HCT116 (cell line): ENCODE results near the gene CXCR6. TPM values are rescaled to one million over a fixed set of nuclear protein-coding genes. Genes with fewer than 3 reads are reported as not detected.

Experiments
- ATAC-seq: fragments of 200-7000 bp; cut with Tn5 transposase; 2 replicates; pipeline ENCODE4 v1.9.1; 2020; ENCODE audit warnings: mild to moderate bottlenecking, moderate library complexity
- BruUV-seq: library from RNA; stranded (reverse); fragments of 400-500 nt; replicated peaks from 2 replicates; lab custom pipeline; 2021; lab: Mats Ljungman, UMichigan
- CTCF ChIA-PET: fragments of 300-600 bp; sonication (Branson Sonifier 250); formaldehyde crosslinking; loops from one replicate; lab custom pipeline; 2021; ENCODE audit warnings: antibody characterized with exemption; lab: Charles Lee
- POLR2A ChIA-PET: fragments of 300-600, 350-600 bp; sonication (Branson Sonifier 250); formaldehyde crosslinking; loops from one replicate; lab custom pipeline; 2021; ENCODE audit warnings: antibody characterized with exemption; lab: Charles Lee
- RAD21 ChIA-PET, 2 experiments: fragments of 300-600 bp; sonication (Branson Sonifier 250); formaldehyde crosslinking; loops; one replicate each; lab custom pipeline; 2023; ENCODE audit warnings: low total read pairs in 2 of 2; ENCODE audit not compliant: uncharacterized antibody in 2 of 2, unreplicated experiment in 2 of 2, low non-redundant PET in 1 of 2; lab: Charles Lee
- DNase-seq: peaks from one replicate; pipeline ENCODE4 v3.0.0-alpha.2; 2010; ENCODE audit warnings: low read depth, low spot score
- H2AFZ ChIP-seq: fragments of 200-600 bp; shearing (Covaris generic), sonication (generic); 2 replicates; pipeline ENCODE4 v1.6.1; 2017; ENCODE audit warnings: low read depth, mixed run types, mixed read lengths, antibody characterized with exemption, low read length; ENCODE audit not compliant: poor library complexity, severe bottlenecking
- H3K27ac ChIP-seq: 2 replicates; pipeline ENCODE4 v1.5.1; 2012; ENCODE audit warnings: low read depth, low read length
- H3K27me3 ChIP-seq: fragments of 200-600 bp; sonication (generic); 2 replicates; pipeline ENCODE4 v1.6.1; 2016; ENCODE audit warnings: mixed run types, low read length, mixed read lengths; ENCODE audit not compliant: insufficient read depth
- H3K36me3 ChIP-seq, 2 experiments: fragments of 200-500 bp in 1 of 2; fragments of 200-600 bp in 1 of 2; sonication (Bioruptor generic) in 1 of 2; sonication (generic) in 1 of 2; 2 replicates each; pipeline versions ENCODE4 v1.5.1 to v1.6.1; 2014 to 2016; ENCODE audit warnings: low read length in 2 of 2, inconsistent platforms in 1 of 2, mixed read lengths in 1 of 2, mixed run types in 1 of 2; ENCODE audit not compliant: insufficient read depth in 2 of 2, control insufficient read depth in 1 of 2
- H3K4me1 ChIP-seq, 2 experiments: fragments of 200-600 bp in 1 of 2; sonication (generic) in 1 of 2; 2 replicates each; pipeline versions ENCODE4 v1.5.1 to v1.6.1; 2012 to 2017; ENCODE audit warnings: low read length in 2 of 2, inconsistent platforms in 1 of 2, mild to moderate bottlenecking in 1 of 2, mixed read lengths in 1 of 2, mixed run types in 1 of 2, moderate library complexity in 1 of 2; ENCODE audit not compliant: insufficient read depth in 2 of 2, control insufficient read depth in 1 of 2
- H3K4me2 ChIP-seq: fragments of 200-600 bp; sonication (generic); 2 replicates; pipeline ENCODE4 v1.6.1; 2017; ENCODE audit warnings: mixed run types, low read length, mixed read lengths
- H3K4me3 ChIP-seq, 2 experiments: fragments of 200-600 bp in 1 of 2; sonication (generic) in 1 of 2; replicated peaks in 1 of 2; 2 replicates each; pipeline ENCODE4 v1.5.1; 2011 to 2016; ENCODE audit warnings: low read length in 2 of 2, control low read depth in 1 of 2, low read depth in 1 of 2, mild to moderate bottlenecking in 1 of 2, mixed read lengths in 1 of 2, mixed run types in 1 of 2
- H3K79me2 ChIP-seq: fragments of 200-600 bp; sonication (generic); 2 replicates; pipeline ENCODE4 v1.6.1; 2017; ENCODE audit warnings: mild to moderate bottlenecking, mixed run types, low read length, moderate library complexity, mixed read lengths; ENCODE audit not compliant: insufficient read depth
- H3K9ac ChIP-seq: fragments of 200-600 bp; sonication (generic); 2 replicates; pipeline ENCODE4 v1.6.1; 2016; ENCODE audit warnings: low read length, mixed read lengths
- H3K9me2 ChIP-seq: fragments of 200-600 bp; sonication (generic), shearing (Covaris generic); 2 replicates; pipeline ENCODE4 v1.6.1; 2017; ENCODE audit warnings: mixed run types, mild to moderate bottlenecking, moderate library complexity; ENCODE audit not compliant: insufficient read depth
- H3K9me3 ChIP-seq, 2 experiments: fragments of 200-500 bp in 1 of 2; fragments of 200-600 bp in 1 of 2; sonication (Bioruptor generic) in 1 of 2; sonication (generic) in 1 of 2; 2 replicates each; pipeline ENCODE4 v1.6.1; 2014 to 2017; ENCODE audit warnings: low read length in 2 of 2, mixed read lengths in 2 of 2, inconsistent platforms in 1 of 2, low read depth in 1 of 2, mild to moderate bottlenecking in 1 of 2, mixed run types in 1 of 2, moderate library complexity in 1 of 2; ENCODE audit not compliant: control insufficient read depth in 1 of 2, insufficient read depth in 1 of 2
- H4K20me1 ChIP-seq: fragments of 200-600 bp; sonication (generic), shearing (Covaris generic); 2 replicates; pipeline ENCODE4 v1.6.1; 2017; ENCODE audit warnings: mixed run types, mild to moderate bottlenecking, moderate library complexity; ENCODE audit not compliant: insufficient read depth
- ELF1 ChIP-seq: IDR thresholded peaks from 2 replicates; pipeline ENCODE4 v1.6.1; 2012; ENCODE audit warnings: low read depth, borderline replicate concordance
- JUND ChIP-seq: IDR thresholded peaks from 2 replicates; pipeline ENCODE4 v1.6.1; 2012
- POLR2A ChIP-seq: IDR thresholded peaks from 2 replicates; pipeline ENCODE4 v1.7.0; 2011; ENCODE audit warnings: borderline replicate concordance; ENCODE audit not compliant: insufficient read depth, insufficient read length; ENCODE audit errors: extremely low read depth
- POLR2AphosphoS5 ChIP-seq: IDR thresholded peaks from 2 replicates; pipeline ENCODE4 v1.6.1; 2011; ENCODE audit warnings: mild to moderate bottlenecking, low read depth, low read length, moderate library complexity
- TCF7L2 ChIP-seq: IDR thresholded peaks from 2 replicates; pipeline ENCODE4 v1.7.0; 2011; ENCODE audit warnings: borderline replicate concordance, inconsistent platforms; ENCODE audit not compliant: insufficient read depth, insufficient read length; ENCODE audit errors: extremely low read depth
- ZNF274 ChIP-seq: fragments of 200-500 bp; sonication (Bioruptor generic); IDR thresholded peaks from 2 replicates; pipeline ENCODE4 v1.6.1; 2014; ENCODE audit warnings: mild to moderate bottlenecking, low read depth, low read length, inconsistent platforms
- intact Hi-C: fragments of 100-400 bp; cut with micrococcal nuclease; formaldehyde crosslinking; loops from 2 replicates; pipeline ENCODE4 v1.10.0; 2022
- total RNA-seq: library from RNA; stranded (reverse); gene quantifications from one replicate; pipeline ENCODE4 v1.2.1, GENCODE V29; 2021; ENCODE audit not compliant: unreplicated experiment
- TF ChIP-seq, protein P1 (sequence below): IDR thresholded peaks from 2 replicates; pipeline ENCODE4 v1.6.1; 2011; ENCODE audit warnings: mild to moderate bottlenecking, low read length, moderate library complexity; ENCODE audit not compliant: insufficient replicate concordance; ENCODE audit errors: extremely low read depth
- TF ChIP-seq, protein P2 (sequence below): IDR thresholded peaks from 2 replicates; pipeline ENCODE4 v1.6.1; 2012
- TF ChIP-seq, protein P3 (sequence below), 3 experiments: fragments of 200-600 bp in 1 of 3; sonication (generic) in 1 of 3; IDR thresholded peaks in 2 of 3; conservative IDR thresholded peaks in 1 of 3; 2 replicates each; pipeline ENCODE4 v1.5.1; 2012 to 2017; ENCODE audit warnings: low read depth in 2 of 3, low read length in 2 of 3, antibody characterized with exemption in 1 of 3, borderline replicate concordance in 1 of 3, control low read depth in 1 of 3, mild to moderate bottlenecking in 1 of 3, mixed read lengths in 1 of 3, mixed run types in 1 of 3, moderate library complexity in 1 of 3; ENCODE audit not compliant: insufficient read depth in 1 of 3

CXCR6 gene
- total RNA-seq, 1 experiment from 2014 or later, result not detected

DNA sequence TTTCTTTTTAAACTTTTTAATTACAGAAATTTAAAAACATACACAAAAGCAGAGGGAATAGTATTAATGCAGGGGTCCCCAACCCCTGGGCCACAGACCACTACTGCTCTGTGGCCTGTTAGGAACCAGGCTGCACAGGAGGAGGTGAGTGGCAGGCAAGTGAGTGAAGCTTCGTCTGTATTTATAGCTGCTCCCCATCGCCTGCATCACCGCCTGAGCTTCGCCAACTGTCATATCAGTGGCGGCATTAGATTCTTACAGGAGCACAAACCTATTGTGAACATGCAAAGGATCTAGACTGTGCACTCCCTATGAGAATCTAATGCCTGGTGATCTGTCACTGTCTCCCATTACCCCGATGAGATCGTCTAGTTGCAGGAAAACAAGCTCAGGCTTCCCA is 34.5 kb upstream of the CXCR6 start (continued):
- TF ChIP-seq, protein P1, sequence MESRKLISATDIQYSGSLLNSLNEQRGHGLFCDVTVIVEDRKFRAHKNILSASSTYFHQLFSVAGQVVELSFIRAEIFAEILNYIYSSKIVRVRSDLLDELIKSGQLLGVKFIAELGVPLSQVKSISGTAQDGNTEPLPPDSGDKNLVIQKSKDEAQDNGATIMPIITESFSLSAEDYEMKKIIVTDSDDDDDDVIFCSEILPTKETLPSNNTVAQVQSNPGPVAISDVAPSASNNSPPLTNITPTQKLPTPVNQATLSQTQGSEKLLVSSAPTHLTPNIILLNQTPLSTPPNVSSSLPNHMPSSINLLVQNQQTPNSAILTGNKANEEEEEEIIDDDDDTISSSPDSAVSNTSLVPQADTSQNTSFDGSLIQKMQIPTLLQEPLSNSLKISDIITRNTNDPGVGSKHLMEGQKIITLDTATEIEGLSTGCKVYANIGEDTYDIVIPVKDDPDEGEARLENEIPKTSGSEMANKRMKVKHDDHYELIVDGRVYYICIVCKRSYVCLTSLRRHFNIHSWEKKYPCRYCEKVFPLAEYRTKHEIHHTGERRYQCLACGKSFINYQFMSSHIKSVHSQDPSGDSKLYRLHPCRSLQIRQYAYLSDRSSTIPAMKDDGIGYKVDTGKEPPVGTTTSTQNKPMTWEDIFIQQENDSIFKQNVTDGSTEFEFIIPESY, result no peak
- TF ChIP-seq ELF1 (no peak), ZNF274 (no peak)
- TF ChIP-seq, protein P2, sequence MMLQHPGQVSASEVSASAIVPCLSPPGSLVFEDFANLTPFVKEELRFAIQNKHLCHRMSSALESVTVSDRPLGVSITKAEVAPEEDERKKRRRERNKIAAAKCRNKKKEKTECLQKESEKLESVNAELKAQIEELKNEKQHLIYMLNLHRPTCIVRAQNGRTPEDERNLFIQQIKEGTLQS, result no peak

DNA sequence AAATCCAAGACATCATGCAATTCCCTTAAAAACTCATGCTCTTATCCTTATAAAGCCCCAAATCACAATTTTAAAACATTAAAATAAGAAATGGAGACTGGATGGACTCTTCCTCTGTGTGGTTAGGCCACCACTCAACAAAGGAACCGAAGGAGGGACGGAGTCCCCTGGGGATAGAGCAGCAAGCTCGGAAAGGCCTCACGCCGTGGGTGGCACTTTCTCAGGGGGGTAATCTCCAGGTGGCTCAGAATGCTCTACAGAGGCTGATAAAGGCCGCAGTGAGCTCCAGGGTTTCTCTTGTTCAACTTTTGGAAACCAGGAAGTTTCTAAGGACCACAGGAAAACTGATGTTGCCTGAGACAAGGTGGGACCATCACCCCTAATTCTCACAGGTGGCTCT is 33.7 kb upstream of the CXCR6 start:
- CTCF ChIA-PET, result no interaction called here
- RAD21 ChIA-PET, result no interaction called here

More for the DNA sequence above, 33.7 kb upstream of the CXCR6 start:
- no peak overlapping the region for H3K27ac ChIP-seq
- BruUV-seq, result no TSS peak
- H3K36me3 ChIP-seq, result no peaks in the 10 kb centered on the region
- no peaks in the 10 kb centered on the region for H3K9me3 ChIP-seq
- H4K20me1 ChIP-seq, result no peaks in the 10 kb centered on the region
- POLR2A ChIA-PET, result no interaction called here
- TF ChIP-seq JUND (no peak), ELF1 (no peak), POLR2AphosphoS5 (no peak), TCF7L2 (no peak), POLR2A (no peak)
- TF ChIP-seq, protein P3, sequence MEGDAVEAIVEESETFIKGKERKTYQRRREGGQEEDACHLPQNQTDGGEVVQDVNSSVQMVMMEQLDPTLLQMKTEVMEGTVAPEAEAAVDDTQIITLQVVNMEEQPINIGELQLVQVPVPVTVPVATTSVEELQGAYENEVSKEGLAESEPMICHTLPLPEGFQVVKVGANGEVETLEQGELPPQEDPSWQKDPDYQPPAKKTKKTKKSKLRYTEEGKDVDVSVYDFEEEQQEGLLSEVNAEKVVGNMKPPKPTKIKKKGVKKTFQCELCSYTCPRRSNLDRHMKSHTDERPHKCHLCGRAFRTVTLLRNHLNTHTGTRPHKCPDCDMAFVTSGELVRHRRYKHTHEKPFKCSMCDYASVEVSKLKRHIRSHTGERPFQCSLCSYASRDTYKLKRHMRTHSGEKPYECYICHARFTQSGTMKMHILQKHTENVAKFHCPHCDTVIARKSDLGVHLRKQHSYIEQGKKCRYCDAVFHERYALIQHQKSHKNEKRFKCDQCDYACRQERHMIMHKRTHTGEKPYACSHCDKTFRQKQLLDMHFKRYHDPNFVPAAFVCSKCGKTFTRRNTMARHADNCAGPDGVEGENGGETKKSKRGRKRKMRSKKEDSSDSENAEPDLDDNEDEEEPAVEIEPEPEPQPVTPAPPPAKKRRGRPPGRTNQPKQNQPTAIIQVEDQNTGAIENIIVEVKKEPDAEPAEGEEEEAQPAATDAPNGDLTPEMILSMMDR (IDR thresholded peaks at IDR 0.05 in 2 of 3, conservative IDR thresholded peaks at IDR 0.05 in 1 of 3; ENCODE audit: borderline replicate concordance in 1 of 3, insufficient read depth in 1 of 3, low read depth in 2 of 3, low read length in 2 of 3), result no peak
- TF ChIP-seq, protein P2, result no peak
- TF ChIP-seq, all 23 proteins: peak for 0
- Histone ChIP-seq H3K4me3 (no peak overlapping the region), H3K9ac (no peak overlapping the region), H2AFZ (no peak overlapping the region), H3K27me3 (no peaks in the 10 kb centered on the region), H3K79me2 (no peaks in the 10 kb centered on the region), H3K9me2 (no peaks in the 10 kb centered on the region), H3K4me2 (no peak overlapping the region), H3K4me1 (no peaks in the 10 kb centered on the region)
- DNase-seq (no peak), ATAC-seq (no peak)
- intact Hi-C loops, result no loop called here
